Measurements from ENCODE around the gene ZDHHC7. TPM values are rescaled to one million over a fixed set of nuclear protein-coding genes. Genes with fewer than 3 reads are reported as not detected.

Gene ZDHHC7
- total RNA-seq, 1 donor from 2014 or later, result 77.9 TPM

- Histone ChIP-seq H3K4me1 (no peaks in the 10 kb centered on the region), H3K36me3 (no peaks in the 10 kb centered on the region), H3K9me3 (no peaks in the 10 kb centered on the region), H3K4me3 (no peak overlapping the region), H3K27ac (no peak overlapping the region), H3K27me3 (ENCODE audit: low read depth) (no peaks in the 10 kb centered on the region)
- intact Hi-C loops (cut with DNase I), result no loop called here
- no peak for TF ChIP-seq CTCF (IDR thresholded peaks at IDR 0.05)
- DNase-seq, result no peak
- ATAC-seq, result no peak
Measured at GRCh38 chr16:84963066-84963465, 48.3 kb downstream of the ZDHHC7 start.

GRCh38 chr16:84960942-84961341 lies 50.4 kb downstream of the ZDHHC7 start:
- DNase-seq, result no peak
- H3K9me3 ChIP-seq, result no peaks in the 10 kb centered on the region
- TF ChIP-seq CTCF (IDR thresholded peaks at IDR 0.05), result no peak
- no peak overlapping the region for H3K4me3 ChIP-seq
- ATAC-seq, result no peak
- no peaks in the 10 kb centered on the region for H3K36me3 ChIP-seq
- no peaks in the 10 kb centered on the region for H3K27me3 ChIP-seq (ENCODE audit: low read depth)
- intact Hi-C loops (cut with DNase I), result no loop called here
- no peaks in the 10 kb centered on the region for H3K4me1 ChIP-seq
- H3K27ac ChIP-seq, result no peak overlapping the region

GRCh38 chr16:84959784-84960417 lies 51.4 kb downstream of the ZDHHC7 start:
- no peak overlapping the region for H3K4me3 ChIP-seq
- H3K9me3 ChIP-seq, result no peaks in the 10 kb centered on the region
- no peak overlapping the region for H3K27ac ChIP-seq
- intact Hi-C loops (cut with DNase I), result loop anchor here (10.0 kb wide), 1 partner anchor 205 kb away; no protein-coding TSS in a partner anchor
- no peak for TF ChIP-seq CTCF (IDR thresholded peaks at IDR 0.05)
- H3K36me3 ChIP-seq, result no peaks in the 10 kb centered on the region
- H3K27me3 ChIP-seq (ENCODE audit: low read depth), result no peaks in the 10 kb centered on the region
- ATAC-seq (no peak), DNase-seq (no peak)
- no peaks in the 10 kb centered on the region for H3K4me1 ChIP-seq

- no peak for ATAC-seq
- Histone ChIP-seq H3K27ac (no peak overlapping the region), H3K4me3 (no peak overlapping the region), H3K4me1 (no peaks in the 10 kb centered on the region), H3K36me3 (no peaks in the 10 kb centered on the region), H3K9me3 (no peaks in the 10 kb centered on the region), H3K27me3 (ENCODE audit: low read depth) (peaks cover 4% of the 10 kb centered on the region)
- intact Hi-C loops (cut with DNase I), result loop anchor here (10.0 kb wide), 1 partner anchor 204 kb away; no protein-coding TSS in a partner anchor
- no peak for TF ChIP-seq CTCF (IDR thresholded peaks at IDR 0.05)
- DNase-seq, result no peak
Measured at GRCh38 chr16:84959045-84959576, 52.2 kb downstream of the ZDHHC7 start.

GRCh38 chr16:84957792-84958191 lies 53.5 kb downstream of the ZDHHC7 start:
- DNase-seq, result no peak
- intact Hi-C loops (cut with DNase I), result loop anchor here (10.0 kb wide), 1 partner anchor 203 kb away; no protein-coding TSS in a partner anchor
- TF ChIP-seq CTCF (IDR thresholded peaks at IDR 0.05), result no peak
- Histone ChIP-seq H3K4me1 (peaks cover 9% of the 10 kb centered on the region), H3K36me3 (no peaks in the 10 kb centered on the region), H3K9me3 (no peaks in the 10 kb centered on the region), H3K27ac (no peak overlapping the region), H3K27me3 (ENCODE audit: low read depth) (peaks cover 4% of the 10 kb centered on the region), H3K4me3 (no peak overlapping the region)
- no peak for ATAC-seq

Data from lower lobe of right lung (tissue), 2 donors.